Mesendoderm (in vitro differentiated cells): Measurements from ENCODE around the gene STK32B.
"Not testable (repeated sequence)": the region's sequence is repeated elsewhere in the genome, so short reads cannot be mapped to it uniquely, and the experiment has no call there.

Source experiments
- DNase-seq: peaks from one replicate; pipeline ENCODE4 v3.0.0; 2013
- H2AK5ac ChIP-seq: 2 replicates; pipeline ENCODE4 v1.6.1; 2013; ENCODE audit warnings: low read length, inconsistent platforms
- H2BK120ac ChIP-seq: 2 replicates; pipeline ENCODE4 v1.6.1; 2013; ENCODE audit warnings: low read depth, mild to moderate bottlenecking, low read length, moderate library complexity, mixed read lengths
- H2BK15ac ChIP-seq: replicated peaks from 2 replicates; pipeline ENCODE4 v1.6.1; 2013; ENCODE audit warnings: low read depth, mild to moderate bottlenecking, moderate library complexity
- H2BK5ac ChIP-seq: 2 replicates; pipeline ENCODE4 v1.6.1; 2013; ENCODE audit warnings: low read length, inconsistent platforms
- H3K18ac ChIP-seq: 2 replicates; pipeline ENCODE4 v1.6.1; 2013; ENCODE audit warnings: mild to moderate bottlenecking, low read length, mixed read lengths
- H3K23ac ChIP-seq: one replicate; pipeline ENCODE4 v1.6.1; 2013; ENCODE audit warnings: low read length
- H3K27ac ChIP-seq: 2 replicates; pipeline ENCODE4 v1.5.1; 2013; ENCODE audit warnings: low read depth, mild to moderate bottlenecking, inconsistent platforms, low read length, moderate library complexity
- H3K27me3 ChIP-seq: 2 replicates; pipeline ENCODE4 v1.6.1; 2013; ENCODE audit warnings: low read length, control low read depth, mild to moderate bottlenecking, inconsistent platforms; ENCODE audit not compliant: insufficient read depth, poor library complexity
- H3K36me3 ChIP-seq: 2 replicates; pipeline ENCODE4 v1.6.1; 2013; ENCODE audit warnings: low read length, inconsistent platforms; ENCODE audit not compliant: control insufficient read depth, insufficient read depth
- H3K4ac ChIP-seq: one replicate; pipeline ENCODE4 v1.6.1; 2013; ENCODE audit warnings: low read depth, mild to moderate bottlenecking, low read length, moderate library complexity
- H3K4me1 ChIP-seq: 2 replicates; pipeline ENCODE4 v1.6.1; 2013; ENCODE audit warnings: low read depth, low read length, inconsistent platforms; ENCODE audit not compliant: control insufficient read depth
- H3K4me2 ChIP-seq: 2 replicates; pipeline ENCODE4 v1.6.1; 2013; ENCODE audit warnings: low read length
- H3K4me3 ChIP-seq: 2 replicates; pipeline ENCODE4 v1.5.1; 2013; ENCODE audit warnings: mild to moderate bottlenecking, low read length
- H3K56ac ChIP-seq: one replicate; pipeline ENCODE4 v1.6.1; 2013; ENCODE audit warnings: low read length
- H3K79me1 ChIP-seq: 2 replicates; pipeline ENCODE4 v1.6.1; 2013; ENCODE audit warnings: low read length, inconsistent platforms
- H3K79me2 ChIP-seq: 2 replicates; pipeline ENCODE4 v1.6.1; 2013; ENCODE audit warnings: mild to moderate bottlenecking, low read length; ENCODE audit not compliant: control insufficient read depth, insufficient read depth
- H3K9ac ChIP-seq: 2 replicates; pipeline ENCODE4 v1.6.1; 2013; ENCODE audit warnings: low read length, inconsistent platforms
- H4K5ac ChIP-seq: one replicate; pipeline ENCODE4 v1.6.1; 2013; ENCODE audit warnings: low read length
- H4K8ac ChIP-seq: one replicate; pipeline ENCODE4 v1.6.1; 2013; ENCODE audit warnings: low read depth, mild to moderate bottlenecking, control low read depth, low read length, moderate library complexity
- WGBS: extraction: QIAGEN DNeasy Blood & Tissue Kit; methylation state at CpG from one replicate; pipeline ENCODE4 v1.1.7; 2013; ENCODE audit warnings: low lambda C conversion rate, missing lambda C conversion rate; ENCODE audit not compliant: insufficient coverage; ENCODE audit errors: extremely low coverage; 5-methylcytosine and 5-hydroxymethylcytosine counted together

Gene STK32B

GRCh38 chr4:5006932-5007331 is 44.3 kb upstream of the STK32B start:
- H2BK5ac ChIP-seq, H3K9ac ChIP-seq, H2AK5ac ChIP-seq, H3K4me2 ChIP-seq, H3K79me2 ChIP-seq, H3K18ac ChIP-seq, H3K23ac ChIP-seq, H3K36me3 ChIP-seq, H3K27me3 ChIP-seq, H4K8ac ChIP-seq, H3K4me3 ChIP-seq, H3K4me1 ChIP-seq, H4K5ac ChIP-seq, H3K4ac ChIP-seq, H2BK120ac ChIP-seq, H3K27ac ChIP-seq, H3K79me1 ChIP-seq, H3K56ac ChIP-seq, H2BK15ac ChIP-seq, DNase-seq: not testable (repeated sequence)
- no CpG with 5 or more reads among the region's 11 CpGs for WGBS

GRCh38 chr4:5009796-5010195 is 41.5 kb upstream of the STK32B start:
- H3K27me3 ChIP-seq, result no peaks in the 10 kb centered on the region
- H3K4me2 ChIP-seq, result no peak overlapping the region
- H4K8ac ChIP-seq, result no peak overlapping the region
- H3K4me3 ChIP-seq, result no peak overlapping the region
- H3K79me1 ChIP-seq, result no peaks in the 10 kb centered on the region
- H3K4ac ChIP-seq, result no peak overlapping the region
- no peaks in the 10 kb centered on the region for H3K4me1 ChIP-seq
- no peak overlapping the region for H4K5ac ChIP-seq
- H2AK5ac ChIP-seq, result no peak overlapping the region
- H2BK15ac ChIP-seq, result no peak overlapping the region
- H3K56ac ChIP-seq, result no peak overlapping the region
- H3K18ac ChIP-seq, result no peak overlapping the region
- no peak overlapping the region for H3K23ac ChIP-seq
- no peaks in the 10 kb centered on the region for H3K36me3 ChIP-seq
- no peak overlapping the region for H3K9ac ChIP-seq
- no peak for DNase-seq
- H3K79me2 ChIP-seq, result no peaks in the 10 kb centered on the region
- no CpG with 5 or more reads among the region's 3 CpGs for WGBS
- no peak overlapping the region for H2BK120ac ChIP-seq
- no peak overlapping the region for H2BK5ac ChIP-seq
- no peak overlapping the region for H3K27ac ChIP-seq

- Histone ChIP-seq H3K4ac (no peak overlapping the region), H4K8ac (no peak overlapping the region), H3K23ac (no peak overlapping the region), H4K5ac (no peak overlapping the region), H3K79me1 (no peaks in the 10 kb centered on the region), H3K4me1 (no peaks in the 10 kb centered on the region), H3K79me2 (no peaks in the 10 kb centered on the region), H3K4me2 (no peak overlapping the region), H3K27ac (no peak overlapping the region), H2AK5ac (no peak overlapping the region), H2BK5ac (no peak overlapping the region), H3K4me3 (no peak overlapping the region), H3K36me3 (no peaks in the 10 kb centered on the region), H2BK15ac (no peak overlapping the region), H3K27me3 (no peaks in the 10 kb centered on the region), H3K18ac (no peak overlapping the region), H2BK120ac (no peak overlapping the region), H3K9ac (no peak overlapping the region), H3K56ac (no peak overlapping the region)
- DNase-seq, result no peak
- no CpG with 5 or more reads among the region's 2 CpGs for WGBS
Observed at GRCh38 chr4:5010984-5011383, 40.3 kb upstream of the STK32B start.

GRCh38 chr4:5012244-5012898 is 38.9 kb upstream of the STK32B start:
- Histone ChIP-seq H3K4me2 (no peak overlapping the region), H4K5ac (no peak overlapping the region), H3K36me3 (no peaks in the 10 kb centered on the region), H4K8ac (no peak overlapping the region), H2BK15ac (no peak overlapping the region), H3K4ac (no peak overlapping the region), H3K79me1 (no peaks in the 10 kb centered on the region), H3K9ac (no peak overlapping the region), H3K4me1 (no peaks in the 10 kb centered on the region), H3K79me2 (no peaks in the 10 kb centered on the region), H3K18ac (no peak overlapping the region), H3K23ac (no peak overlapping the region), H2BK5ac (no peak overlapping the region), H3K27ac (no peak overlapping the region), H2AK5ac (no peak overlapping the region), H3K4me3 (no peak overlapping the region), H3K56ac (no peak overlapping the region), H2BK120ac (no peak overlapping the region), H3K27me3 (no peaks in the 10 kb centered on the region)
- WGBS, result no CpG with 5 or more reads among the region's 5 CpGs
- DNase-seq, result no peak

- Histone ChIP-seq H4K8ac (no peak overlapping the region), H2BK120ac (no peak overlapping the region), H3K27me3 (no peaks in the 10 kb centered on the region), H3K4ac (no peak overlapping the region), H3K9ac (no peak overlapping the region), H3K79me1 (no peaks in the 10 kb centered on the region), H2AK5ac (no peak overlapping the region), H3K56ac (no peak overlapping the region), H3K27ac (no peak overlapping the region), H3K79me2 (no peaks in the 10 kb centered on the region), H4K5ac (no peak overlapping the region), H2BK5ac (no peak overlapping the region), H2BK15ac (no peak overlapping the region), H3K4me3 (no peak overlapping the region), H3K36me3 (no peaks in the 10 kb centered on the region), H3K4me2 (no peak overlapping the region), H3K18ac (no peak overlapping the region), H3K23ac (no peak overlapping the region), H3K4me1 (no peaks in the 10 kb centered on the region)
- no CpG with 5 or more reads among the region's 2 CpGs for WGBS
- no peak for DNase-seq
Observed at GRCh38 chr4:5012958-5013357, 38.3 kb upstream of the STK32B start.

GRCh38 chr4:5014007-5014682 is 37.1 kb upstream of the STK32B start:
- no peak overlapping the region for H3K23ac ChIP-seq
- no peaks in the 10 kb centered on the region for H3K36me3 ChIP-seq
- no peak for DNase-seq
- H3K9ac ChIP-seq, result no peak overlapping the region
- no peak overlapping the region for H3K27ac ChIP-seq
- H3K27me3 ChIP-seq, result no peaks in the 10 kb centered on the region
- H2BK120ac ChIP-seq, result no peak overlapping the region
- WGBS, result no CpG with 5 or more reads among the region's 7 CpGs
- no peak overlapping the region for H2BK5ac ChIP-seq
- H2BK15ac ChIP-seq, result no peak overlapping the region
- H3K4ac ChIP-seq, result no peak overlapping the region
- H3K18ac ChIP-seq, result no peak overlapping the region
- H3K4me2 ChIP-seq, result no peak overlapping the region
- no peaks in the 10 kb centered on the region for H3K79me2 ChIP-seq
- no peaks in the 10 kb centered on the region for H3K4me1 ChIP-seq
- H4K5ac ChIP-seq, result no peak overlapping the region
- no peak overlapping the region for H2AK5ac ChIP-seq
- no peaks in the 10 kb centered on the region for H3K79me1 ChIP-seq
- no peak overlapping the region for H3K56ac ChIP-seq
- no peak overlapping the region for H3K4me3 ChIP-seq
- H4K8ac ChIP-seq, result no peak overlapping the region
